NT2/D1 (cell line): Measurements from ENCODE around the gene NCS1.

Experiments
- SUZ12 ChIP-seq: IDR thresholded peaks from 2 replicates; pipeline ENCODE4 v1.6.1; 2011; ENCODE audit not compliant: insufficient read length, insufficient read depth; ENCODE audit errors: extremely low read depth
- YY1 ChIP-seq: IDR thresholded peaks from 2 replicates; pipeline ENCODE4 v1.6.1; 2011; ENCODE audit not compliant: insufficient read length, insufficient read depth
- ZNF274 ChIP-seq: IDR thresholded peaks from 2 replicates; pipeline ENCODE4 v1.6.1; 2011; ENCODE audit warnings: mild to moderate bottlenecking, low read depth, low read length

DNA sequence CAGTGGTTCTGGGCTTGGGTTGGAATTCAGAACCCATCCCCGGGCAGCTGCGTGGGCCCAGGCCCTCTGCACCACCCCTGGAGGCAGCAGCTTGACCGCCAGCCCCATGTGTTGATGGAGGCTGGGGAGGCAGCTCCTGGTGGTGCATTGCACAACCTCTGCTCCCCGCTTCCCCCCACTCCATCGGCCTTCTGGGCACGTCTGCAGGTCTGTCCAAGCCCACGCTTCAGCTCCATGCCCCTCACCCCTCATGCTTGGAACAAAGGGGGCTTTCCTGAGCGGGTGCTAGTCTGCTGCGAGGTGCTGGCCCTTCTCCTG, 1.4 kb downstream of the NCS1 start:
- TF ChIP-seq ZNF274 = no peak
- no peak for TF ChIP-seq SUZ12
- TF ChIP-seq YY1 = no peak
